Measurements from ENCODE around the gene CNTFR.

DNA sequence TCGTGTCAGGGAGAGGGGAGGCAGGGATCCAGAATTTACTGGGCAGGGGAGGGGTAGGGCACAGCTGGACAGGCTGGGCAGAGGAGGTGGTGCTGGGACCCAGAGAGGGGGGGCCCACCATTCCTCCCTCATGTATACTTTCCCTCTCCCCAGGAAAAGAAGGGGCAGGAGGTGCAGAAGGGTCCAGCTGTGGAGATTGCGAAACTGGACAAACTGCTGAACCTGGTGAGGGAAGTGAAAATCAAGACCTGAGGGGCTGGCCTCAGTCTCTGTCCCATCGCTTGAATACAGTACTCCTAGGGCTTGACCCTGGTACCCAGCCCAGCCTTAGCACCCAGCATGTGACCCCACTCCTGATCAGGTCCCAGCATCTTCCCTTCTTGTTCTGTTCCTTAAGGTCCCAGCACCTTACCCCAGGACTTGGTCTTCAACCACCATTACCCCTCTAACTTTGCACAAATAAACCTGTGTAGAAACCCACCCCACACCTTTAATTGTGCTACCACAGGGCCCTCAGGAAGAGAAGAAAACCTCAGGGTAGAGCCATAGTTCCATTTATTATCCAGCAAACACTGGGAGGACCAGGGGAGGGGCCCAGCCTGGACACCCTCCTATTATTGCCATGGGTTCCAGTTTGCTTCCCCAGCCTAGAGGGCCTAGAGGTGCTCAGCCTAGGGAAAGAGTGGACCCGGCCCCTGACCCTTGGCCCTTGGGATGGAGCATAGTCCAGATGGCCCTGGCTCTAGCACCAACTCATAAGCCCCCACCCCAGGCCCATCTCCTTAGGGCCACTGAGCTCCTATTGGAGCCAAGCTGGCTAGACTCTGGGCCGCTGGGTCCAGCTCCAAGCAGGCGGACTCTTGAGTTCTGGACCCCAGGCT, 68.8 kb downstream of the CNTFR start:
- TF ChIP-seq, protein P1, sequence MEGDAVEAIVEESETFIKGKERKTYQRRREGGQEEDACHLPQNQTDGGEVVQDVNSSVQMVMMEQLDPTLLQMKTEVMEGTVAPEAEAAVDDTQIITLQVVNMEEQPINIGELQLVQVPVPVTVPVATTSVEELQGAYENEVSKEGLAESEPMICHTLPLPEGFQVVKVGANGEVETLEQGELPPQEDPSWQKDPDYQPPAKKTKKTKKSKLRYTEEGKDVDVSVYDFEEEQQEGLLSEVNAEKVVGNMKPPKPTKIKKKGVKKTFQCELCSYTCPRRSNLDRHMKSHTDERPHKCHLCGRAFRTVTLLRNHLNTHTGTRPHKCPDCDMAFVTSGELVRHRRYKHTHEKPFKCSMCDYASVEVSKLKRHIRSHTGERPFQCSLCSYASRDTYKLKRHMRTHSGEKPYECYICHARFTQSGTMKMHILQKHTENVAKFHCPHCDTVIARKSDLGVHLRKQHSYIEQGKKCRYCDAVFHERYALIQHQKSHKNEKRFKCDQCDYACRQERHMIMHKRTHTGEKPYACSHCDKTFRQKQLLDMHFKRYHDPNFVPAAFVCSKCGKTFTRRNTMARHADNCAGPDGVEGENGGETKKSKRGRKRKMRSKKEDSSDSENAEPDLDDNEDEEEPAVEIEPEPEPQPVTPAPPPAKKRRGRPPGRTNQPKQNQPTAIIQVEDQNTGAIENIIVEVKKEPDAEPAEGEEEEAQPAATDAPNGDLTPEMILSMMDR (IDR thresholded peaks at IDR 0.05) = no peak
- no peak for TF ChIP-seq POLR2A (IDR thresholded peaks at IDR 0.05)

Measured in Peyer's patch (tissue), 4 donors.